Activated CD8-positive, alpha-beta memory T cell treated with anti-CD3 and anti-CD28 coated beads, Interleukin-2, amount 50 U/mL, for 48 hours (primary cell): ENCODE measurements around the gene KDM3B.
"Not testable (repeated sequence)": the region's sequence is repeated elsewhere in the genome, so short reads cannot be mapped to it uniquely, and the experiment has no call there.

Experiments used
- DNase-seq: peaks from one replicate; pipeline ENCODE4 v3.0.0-alpha.2; 2020

Gene KDM3B

DNA sequence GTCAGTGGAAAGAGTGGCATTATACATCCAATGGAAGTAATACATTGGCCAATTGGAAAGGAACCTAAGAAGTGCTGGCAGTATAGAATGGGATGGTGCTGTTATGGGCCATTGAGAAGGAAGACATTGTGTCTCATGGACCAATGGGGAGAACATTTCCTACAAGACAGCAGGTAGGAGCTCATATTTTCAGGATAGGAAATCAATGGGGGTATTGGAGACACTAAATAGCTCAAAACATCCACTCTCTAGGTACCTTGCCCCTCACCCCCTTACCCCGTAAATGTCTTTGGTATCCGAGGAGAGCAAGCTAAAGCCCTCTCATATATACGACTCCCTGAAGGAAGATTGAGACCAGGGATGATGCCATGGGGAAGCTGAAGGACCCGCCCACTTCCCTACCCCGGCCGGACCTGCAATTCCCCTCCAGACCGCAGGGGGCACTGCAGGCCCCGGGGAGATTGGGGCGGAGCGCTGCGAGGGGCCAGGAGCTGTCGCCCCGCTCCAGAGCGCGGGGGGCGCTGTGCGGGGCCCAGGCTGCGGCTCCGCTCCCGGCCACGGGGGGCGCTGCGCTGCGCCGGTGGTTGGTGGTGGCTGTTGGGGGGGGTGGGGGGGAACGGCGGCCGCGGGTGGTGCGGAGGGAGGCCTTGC is at the start of gene KDM3B:
KDM3B (plus strand) TSS at position 615 of the 651 bp plus-strand sequence. CDS start 111 bp downstream, outside the sequence.
- DNase-seq: peak; percentile 99

DNA sequence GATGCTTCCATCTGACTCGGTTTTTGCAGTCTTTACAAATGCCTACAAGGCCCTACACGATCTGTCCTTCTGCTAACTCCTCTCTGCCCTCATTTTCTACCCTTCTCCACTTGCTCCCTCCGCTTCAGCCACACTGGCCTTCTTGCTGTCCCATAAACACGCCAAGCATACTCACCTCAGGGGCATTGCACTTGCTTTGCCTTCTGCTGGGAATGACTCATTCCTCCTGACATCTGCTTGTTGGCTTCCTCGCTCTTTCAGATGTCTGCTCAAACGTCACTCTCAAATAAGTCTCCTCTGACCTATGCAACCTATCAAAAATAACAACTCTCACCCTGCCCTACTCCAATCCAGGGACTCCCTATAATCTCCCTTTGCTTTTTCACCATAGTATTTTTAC is 49.1 kb upstream of the KDM3B start:
- no peak for DNase-seq

- DNase-seq: no peak
Observed at GRCh38 chr5:138305797-138306196, 46.7 kb upstream of the KDM3B start.

GRCh38 chr5:138315751-138316278 is 36.7 kb upstream of the KDM3B start:
- DNase-seq: no peak

DNA sequence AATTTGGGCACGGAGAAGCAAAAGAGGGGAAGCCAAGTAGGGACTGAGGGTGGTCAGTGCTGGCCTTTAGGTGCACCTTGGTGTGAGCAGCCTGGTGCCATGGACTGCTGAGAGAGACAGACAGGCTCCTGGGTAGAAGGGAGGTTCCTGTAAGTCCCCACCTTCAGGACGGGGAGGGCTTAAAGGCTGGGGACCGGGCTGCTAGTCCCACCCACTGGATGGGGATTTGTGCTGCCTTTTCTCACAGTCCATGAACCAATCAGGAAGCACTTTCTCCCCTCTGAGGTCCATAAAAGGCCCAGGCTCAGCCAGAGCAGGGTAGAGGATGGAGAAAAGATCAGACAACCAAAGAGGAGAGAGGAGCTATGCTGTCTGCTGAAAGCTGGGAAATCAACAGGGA is 36.1 kb upstream of the KDM3B start:
- no peak for DNase-seq

DNA sequence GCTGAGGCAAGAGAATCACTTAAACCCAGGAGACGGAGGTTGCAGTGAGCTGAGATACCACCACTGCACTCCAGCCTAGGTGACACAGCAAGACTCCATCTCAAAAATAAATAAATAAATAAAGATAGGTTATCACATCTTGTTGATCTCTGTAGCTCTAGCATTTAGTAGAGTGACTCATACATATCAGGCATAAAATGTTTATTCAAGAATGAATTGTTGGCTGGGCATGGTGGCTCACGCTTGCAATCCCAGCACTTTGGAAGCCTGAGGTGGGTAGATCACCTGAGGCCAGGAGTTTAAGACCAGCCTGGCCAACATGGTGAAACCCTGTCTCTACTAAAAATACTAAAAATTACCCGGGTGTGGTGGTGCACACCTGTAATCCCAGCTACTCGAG is 34.3 kb upstream of the KDM3B start:
- DNase-seq: not testable (repeated sequence)

GRCh38 chr5:138330813-138331448 is 21.6 kb upstream of the KDM3B start:
- DNase-seq: no peak

DNA sequence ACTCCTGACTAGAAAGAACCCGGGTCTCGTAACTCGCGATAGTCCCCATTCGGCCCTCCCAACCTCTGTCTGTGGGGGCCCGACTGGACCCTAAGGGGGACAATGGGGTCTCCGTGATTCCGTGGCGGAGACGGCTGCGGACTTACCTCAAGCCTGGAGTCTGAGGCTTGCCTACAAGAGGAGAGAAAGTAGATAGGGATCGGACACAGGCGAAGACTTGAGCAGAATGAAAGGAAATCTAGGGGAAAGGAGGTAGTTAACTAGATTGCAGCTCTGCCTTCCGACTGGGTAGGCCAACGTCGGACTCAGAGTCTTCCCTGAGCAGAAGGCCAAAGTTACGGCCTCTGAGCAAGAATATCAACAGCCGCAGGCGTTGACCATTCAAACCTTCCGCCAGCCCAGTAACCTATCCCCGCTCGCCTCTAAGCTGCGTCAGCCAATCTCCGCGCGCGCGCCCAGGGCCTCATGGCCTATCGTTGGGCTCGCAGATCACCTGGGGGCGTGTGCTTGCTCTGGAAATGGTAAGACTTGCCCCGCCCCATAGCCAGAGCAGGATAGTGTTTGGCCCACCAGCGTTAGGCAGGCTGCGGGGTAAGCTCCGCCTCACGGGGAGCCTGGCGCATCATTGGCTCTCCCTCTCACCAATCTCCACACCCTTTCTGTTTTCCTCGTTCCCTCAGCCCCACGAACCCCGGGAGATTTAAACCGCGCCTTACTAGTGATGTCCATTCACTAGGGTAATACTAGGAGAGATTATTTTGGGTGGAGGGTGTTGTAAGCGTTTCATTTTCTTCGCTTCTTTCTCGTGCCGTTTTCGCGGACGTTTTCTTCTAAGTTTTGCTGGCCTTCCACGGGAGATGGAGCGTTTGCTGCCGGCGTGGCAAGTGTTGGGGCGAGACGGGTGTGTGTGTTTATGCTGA is 20.8 kb upstream of the KDM3B start, which contains the start of gene CDC25C:
CDC25C (minus strand) TSS at position 356 of the 920 bp plus-strand sequence. CDS start 624 bp downstream, outside the sequence.
- DNase-seq: peak; percentile 97

DNA sequence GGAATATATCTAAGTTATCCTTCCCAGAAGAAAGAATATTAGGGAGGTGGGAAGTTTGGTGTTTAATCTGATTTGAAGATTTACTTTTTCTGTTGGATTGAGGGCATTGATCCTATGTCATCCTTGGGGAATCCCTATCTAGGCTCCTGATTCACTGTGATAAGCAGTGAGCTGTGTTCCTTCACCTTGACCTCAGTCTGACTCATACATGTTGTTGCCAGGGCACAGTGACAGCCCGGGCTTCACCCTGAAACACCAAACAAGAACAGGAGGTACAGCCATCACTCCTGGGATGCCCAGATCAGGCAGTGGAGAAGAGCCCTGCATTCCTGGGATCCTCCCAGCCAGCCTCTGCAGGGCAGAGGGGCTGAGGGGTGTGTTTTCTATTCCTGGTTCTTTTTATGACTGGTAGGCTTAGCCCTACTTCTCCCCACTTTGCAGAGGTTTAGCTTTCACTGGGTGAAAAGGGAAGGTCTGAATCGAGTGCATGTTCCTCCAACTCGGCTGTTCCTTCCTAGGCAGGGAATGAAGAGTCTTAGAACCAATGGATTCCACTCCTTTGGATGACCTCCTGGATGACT is 17.5 kb upstream of the KDM3B start:
- no peak for DNase-seq

GRCh38 chr5:138336952-138337684 is 15.4 kb upstream of the KDM3B start:
- DNase-seq: no peak

DNA sequence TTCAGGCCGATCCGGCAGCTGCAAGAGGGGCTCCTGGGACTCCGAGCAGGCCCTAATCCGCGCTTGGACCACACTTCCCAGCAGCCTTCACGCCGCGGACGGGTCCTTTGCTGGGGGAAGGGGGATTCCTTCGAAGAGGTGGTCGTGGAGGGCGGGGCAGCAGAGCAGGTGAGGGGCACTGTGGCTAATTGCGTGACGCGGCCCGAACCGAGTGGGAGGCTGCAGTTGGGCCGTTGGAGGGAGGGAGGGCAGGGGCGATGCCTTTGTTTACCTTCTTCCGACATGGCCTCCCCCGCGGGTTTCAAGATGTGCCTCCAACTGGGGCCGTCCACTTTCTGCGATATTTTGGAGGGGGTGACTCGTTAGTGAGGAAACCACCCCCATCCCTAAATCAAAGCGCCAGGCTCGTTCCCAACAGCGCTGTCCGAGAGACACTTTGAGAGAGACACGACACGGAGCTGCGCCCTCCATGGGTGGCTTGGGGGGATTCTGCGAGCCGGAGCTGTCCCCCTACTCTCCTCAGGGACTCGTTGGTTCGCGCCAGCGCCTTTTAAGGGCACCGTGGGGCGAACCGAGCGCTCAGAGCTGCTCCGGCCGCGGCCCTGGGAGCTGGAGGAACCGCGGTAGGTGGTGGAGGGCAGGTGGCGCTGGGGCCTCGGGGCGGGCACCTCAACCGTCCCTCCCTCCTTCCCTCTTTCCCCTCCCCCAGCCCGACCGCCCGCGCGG is 14.6 kb upstream of the KDM3B start, which contains the start of gene FAM53C:
FAM53C (plus strand) TSS at position 582 of the 726 bp plus-strand sequence. CDS start 3,070 bp downstream, outside the sequence.
- DNase-seq: peak; percentile 98

DNA sequence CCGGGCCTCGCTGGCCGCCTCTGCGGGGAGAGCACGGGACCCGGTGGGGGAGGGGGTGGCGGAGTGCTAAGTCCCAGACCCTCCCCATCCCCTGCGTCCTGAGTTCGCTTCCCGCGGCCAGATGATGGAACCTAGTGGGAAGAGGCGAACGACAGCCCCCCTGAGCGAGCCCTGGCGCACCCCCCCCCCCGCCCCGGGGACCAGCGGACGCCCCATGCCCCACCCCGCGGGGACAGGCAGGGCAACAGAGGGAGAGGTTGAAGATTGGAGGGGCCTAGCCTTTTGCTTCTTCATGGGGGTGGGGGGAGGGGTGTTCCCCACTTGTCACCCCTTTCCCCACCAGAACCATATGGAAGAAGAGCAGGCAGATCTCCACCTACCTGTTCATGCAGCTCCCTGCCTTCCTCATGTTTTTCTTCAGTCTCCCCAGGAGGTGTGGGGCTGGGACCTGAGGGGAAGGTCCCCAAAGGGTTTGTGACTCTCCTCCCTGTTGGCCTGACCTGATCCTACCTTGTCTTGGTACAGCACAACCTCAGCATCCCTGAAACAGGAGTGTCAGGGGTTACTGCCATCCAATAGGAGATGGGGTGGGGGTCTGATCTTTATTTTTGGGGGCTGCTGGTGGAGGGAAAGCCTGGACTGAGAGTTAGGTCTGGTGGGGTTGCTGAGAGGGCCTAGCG is 13.9 kb upstream of the KDM3B start:
- peak; percentile 57 for DNase-seq

DNA sequence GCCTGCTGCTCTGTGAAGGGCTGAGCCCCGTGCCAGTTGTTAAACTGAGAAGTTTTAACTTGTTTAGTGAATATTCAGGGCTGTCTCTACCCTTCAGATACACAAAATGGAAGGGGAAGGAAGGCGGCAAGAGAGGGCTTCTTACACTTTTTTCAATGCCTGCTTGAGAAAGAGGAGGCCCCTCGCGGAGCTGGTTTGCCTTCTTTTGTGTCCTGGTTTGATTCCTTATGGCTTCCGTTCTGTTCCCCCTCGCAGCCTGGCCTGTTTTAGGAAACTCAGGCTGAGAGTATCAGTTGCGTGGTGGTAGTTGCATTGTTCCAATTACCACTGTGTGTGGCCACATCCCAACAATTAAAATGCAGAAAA is 13.4 kb upstream of the KDM3B start:
- DNase-seq: no peak

DNA sequence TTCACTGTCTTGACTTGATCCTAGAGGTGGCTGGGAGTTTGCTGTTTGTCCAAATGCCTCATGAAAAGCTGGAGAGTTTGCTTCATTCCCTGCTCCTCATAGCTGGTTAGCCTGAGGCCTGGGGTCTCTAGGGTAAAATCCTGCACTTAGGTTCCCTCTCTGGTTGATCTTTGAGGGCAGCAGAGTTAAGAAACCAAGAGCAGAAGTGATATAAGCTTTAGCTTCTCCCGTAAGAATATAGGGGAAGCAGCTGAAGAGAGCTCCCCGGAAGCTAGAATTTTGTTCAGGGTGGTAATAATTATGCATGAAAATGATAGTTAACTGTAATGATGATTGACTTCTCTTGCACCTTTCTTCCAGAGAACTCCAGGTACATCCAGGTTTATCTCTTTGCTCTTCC is 13.0 kb upstream of the KDM3B start:
- no peak for DNase-seq

GRCh38 chr5:138340008-138340407 is 12.5 kb upstream of the KDM3B start:
- DNase-seq: no peak

DNA sequence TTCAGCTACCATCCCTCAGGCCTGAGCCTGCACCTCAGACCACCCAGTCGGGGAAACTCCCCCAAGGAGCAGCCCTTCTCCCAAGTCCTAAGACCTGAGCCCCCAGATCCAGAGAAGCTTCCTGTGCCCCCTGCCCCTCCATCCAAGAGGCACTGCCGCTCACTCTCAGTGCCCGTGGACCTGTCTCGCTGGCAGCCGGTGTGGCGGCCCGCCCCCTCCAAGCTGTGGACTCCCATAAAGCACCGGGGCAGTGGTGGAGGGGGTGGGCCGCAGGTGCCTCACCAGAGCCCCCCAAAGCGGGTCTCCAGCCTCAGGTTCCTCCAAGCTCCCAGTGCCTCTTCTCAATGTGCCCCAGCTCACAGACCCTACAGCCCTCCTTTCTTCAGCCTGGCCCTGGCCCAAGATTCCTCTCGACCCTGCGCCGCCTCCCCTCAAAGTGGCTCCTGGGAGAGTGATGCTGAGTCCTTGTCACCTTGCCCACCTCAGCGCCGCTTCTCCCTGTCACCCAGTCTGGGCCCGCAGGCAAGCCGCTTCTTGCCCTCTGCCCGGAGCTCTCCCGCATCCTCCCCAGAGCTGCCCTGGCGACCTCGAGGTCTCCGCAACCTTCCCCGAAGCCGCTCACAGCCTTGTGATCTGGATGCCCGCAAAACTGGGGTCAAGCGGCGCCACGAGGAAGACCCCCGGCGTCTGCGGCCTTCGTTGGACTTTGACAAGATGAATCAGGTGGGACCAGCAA is 7.4 kb upstream of the KDM3B start:
- no peak for DNase-seq

- DNase-seq: no peak
Observed at GRCh38 chr5:138346889-138347288, 5.6 kb upstream of the KDM3B start.

GRCh38 chr5:138349852-138350562 is 2.5 kb upstream of the KDM3B start:
- DNase-seq: no peak

DNA sequence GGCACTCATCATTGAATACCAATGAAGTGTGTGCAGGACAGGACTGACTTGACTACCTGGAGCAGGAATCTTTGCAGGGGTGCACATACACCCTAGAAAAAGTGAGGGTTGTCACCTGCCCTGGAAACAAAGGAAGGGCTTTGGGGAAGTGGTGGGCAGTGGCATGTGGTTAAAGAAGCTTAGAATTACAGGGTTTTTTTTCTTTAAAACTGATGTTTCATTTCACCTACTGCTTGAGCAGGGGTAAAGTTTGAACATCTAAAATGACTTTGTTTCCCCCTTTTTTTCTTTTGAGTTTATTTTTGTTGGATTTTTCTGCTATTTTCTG is 2.0 kb upstream of the KDM3B start:
- DNase-seq: no peak

DNA sequence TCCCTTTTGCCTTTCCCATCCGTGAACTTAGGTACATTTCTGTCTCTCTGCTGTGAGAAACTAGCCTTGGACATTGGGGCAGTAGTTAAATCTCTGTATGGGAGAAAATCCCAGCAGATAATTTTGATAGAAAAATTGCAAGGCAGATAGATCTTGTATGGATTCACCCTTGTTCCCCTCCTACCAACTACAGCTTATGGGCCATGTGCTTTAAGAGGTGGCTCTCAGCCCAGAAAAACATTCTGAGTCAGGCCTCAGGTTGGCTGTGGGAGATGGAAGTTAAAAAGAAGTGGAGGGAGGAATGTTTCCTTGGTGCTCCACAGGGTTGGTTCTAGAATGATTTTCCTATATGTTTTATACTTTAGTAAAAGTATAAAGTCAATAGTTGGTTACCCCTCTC is 1.4 kb upstream of the KDM3B start:
- DNase-seq: no peak
